GM12878 (cell line): ENCODE data around the gene CCDC71L. TPM values are rescaled to one million over a fixed set of nuclear protein-coding genes. Genes with fewer than 3 reads are reported as not detected.

ENCODE experiments used
- BCL3 ChIP-seq: IDR thresholded peaks from 2 replicates; pipeline ENCODE4 v1.6.1; 2011; ENCODE audit warnings: borderline replicate concordance, low read depth, mild to moderate bottlenecking, moderate library complexity, low read length; ENCODE audit not compliant: insufficient read depth, poor library complexity, severe bottlenecking
- CBX3 ChIP-seq: fragments of 200-600 bp; sonication (generic); IDR thresholded peaks from 2 replicates; pipeline ENCODE4 v1.6.1; 2016; ENCODE audit warnings: low read depth, borderline replicate concordance
- CREM ChIP-seq: IDR thresholded peaks from 2 replicates; pipeline ENCODE4 v1.6.1; 2014; ENCODE audit warnings: antibody characterized with exemption, low read depth
- E2F4 ChIP-seq: IDR thresholded peaks from 2 replicates; pipeline ENCODE4 v1.6.1; 2012; ENCODE audit warnings: low read depth, low read length, improper control_type of control experiment
- EED ChIP-seq: sonication (generic); IDR thresholded peaks from 2 replicates; pipeline ENCODE4 v1.6.1; 2016; ENCODE audit warnings: antibody characterized with exemption, low read depth
- ELK1 ChIP-seq: IDR thresholded peaks from 2 replicates; pipeline ENCODE4 v1.6.1; 2012; ENCODE audit warnings: low read depth, low read length, improper control_type of control experiment
- ESRRA ChIP-seq: IDR thresholded peaks from 2 replicates; pipeline ENCODE4 v1.6.1; 2012; ENCODE audit warnings: mild to moderate bottlenecking, low read length, improper control_type of control experiment
- HDGF ChIP-seq: fragments of 450-650 bp; IDR thresholded peaks from 2 replicates; pipeline ENCODE4 v1.6.1; 2016; ENCODE audit warnings: antibody characterized with exemption
- JUNB ChIP-seq: IDR thresholded peaks from 2 replicates; pipeline ENCODE4 v1.6.1; 2016; ENCODE audit warnings: antibody characterized with exemption, mild to moderate bottlenecking
- MEF2B ChIP-seq: fragments of 450-650 bp; IDR thresholded peaks from 2 replicates; pipeline ENCODE4 v1.6.1; 2018; ENCODE audit warnings: mild to moderate bottlenecking, moderate library complexity; ENCODE audit not compliant: partially characterized antibody, poor library complexity, severe bottlenecking
- PAX8 ChIP-seq: fragments of 450-650 bp; IDR thresholded peaks from 2 replicates; pipeline ENCODE4 v1.6.1; 2017; ENCODE audit warnings: mild to moderate bottlenecking, moderate library complexity
- RCOR1 ChIP-seq: conservative IDR thresholded peaks from 2 replicates; pipeline ENCODE4 v1.6.1; 2012; ENCODE audit warnings: low read depth, low read length, improper control_type of control experiment
- RELA ChIP-seq: fragments of 450-650 bp; IDR thresholded peaks from 2 replicates; pipeline ENCODE4 v1.8.0; 2014; ENCODE audit warnings: borderline replicate concordance; ENCODE audit not compliant: partially characterized antibody
- RELB ChIP-seq: fragments of 450-650 bp; IDR thresholded peaks from 2 replicates; pipeline ENCODE4 v1.6.1; 2017; ENCODE audit warnings: low read depth, mild to moderate bottlenecking, moderate library complexity
- SIX5 ChIP-seq: IDR thresholded peaks from 2 replicates; pipeline ENCODE4 v1.6.1; 2011; ENCODE audit warnings: mild to moderate bottlenecking, low read depth, low read length, moderate library complexity; ENCODE audit not compliant: severe bottlenecking
- SMAD5 ChIP-seq: IDR thresholded peaks from 2 replicates; pipeline ENCODE4 v1.6.1; 2016; ENCODE audit warnings: antibody characterized with exemption, low read depth
- SP1 ChIP-seq: IDR thresholded peaks from one replicate; pipeline ENCODE4 v1.6.1; 2011; ENCODE audit warnings: low read depth, low read length
- SPI1 ChIP-seq: IDR thresholded peaks from 2 replicates; pipeline ENCODE4 v1.6.1; 2011; ENCODE audit warnings: low read depth, mild to moderate bottlenecking, low read length, moderate library complexity, borderline replicate concordance; ENCODE audit not compliant: insufficient read depth
- STAT1 ChIP-seq: fragments of 450-650 bp; conservative IDR thresholded peaks from 2 replicates; pipeline ENCODE4 v1.6.1; 2014; ENCODE audit warnings: antibody characterized with exemption, mild to moderate bottlenecking
- ZBTB40 ChIP-seq: fragments of 450-650 bp; IDR thresholded peaks from 2 replicates; pipeline ENCODE4 v1.6.1; 2016; ENCODE audit warnings: mild to moderate bottlenecking, moderate library complexity, borderline replicate concordance
- ZNF207 ChIP-seq: fragments of 450-650 bp; IDR thresholded peaks from 2 replicates; pipeline ENCODE4 v1.6.1; 2014; ENCODE audit warnings: antibody characterized with exemption, mild to moderate bottlenecking, borderline replicate concordance
- polyA plus RNA-seq, 11 experiments: library from polyadenylated mRNA; depleted of rRNA in 4 of 11; unstranded in 6 of 11; stranded (reverse) in 5 of 11; fragments of >200 nt; fragmentation: Nextera tagmentation in 4 of 11; fragmentation: Illumina TruSeq in 1 of 11; extraction: Ambion mirVana in 4 of 11; extraction: Trizol in 1 of 11; gene quantifications; 1 replicate in 1 of 11; 2 replicates in 10 of 11; pipeline versions ENCODE4 v1.2.1 to v1.2.3, GENCODE V29; 2011 to 2016; ENCODE audit warnings: inconsistent platforms in 2 of 11, missing spikeins in 2 of 11, low read depth in 1 of 11
- total RNA-seq, 4 experiments: library from RNA; depleted of rRNA in 3 of 4; stranded (reverse); fragments of >200 nt in 3 of 4; fragmentation: Illumina TruSeq in 1 of 4; extraction: Trizol in 1 of 4; gene quantifications; 2 replicates each; pipeline versions ENCODE4 v1.2.1 to v1.2.3, GENCODE V29; 2013 to 2021

CCDC71L gene
- total and polyA plus RNA-seq, 10 of the 15 experiments (the other 5 are each of a cell fraction or from before 2014, with no cell fraction given): 1.1 to 20.7 (median 3.8) TPM

GRCh38 chr7:106660862-106661720, at the start of gene CCDC71L (continued):
- TF ChIP-seq RELB (no peak), RCOR1 (no peak), BCL3 (no peak), JUNB (no peak), ELK1 (peak; percentile 15; the same call in 1 of the 2 replicates), RELA (no peak), ZBTB40 (no peak), CREM (peak; percentile 21; the same call in 1 of the 2 replicates), SPI1 (no peak), CBX3 (no peak), ESRRA (no peak), ZNF207 (no peak), STAT1 (no peak), E2F4 (no peak), MEF2B (no peak), PAX8 (no peak), EED (no peak), SMAD5 (no peak; the same call in 1 of the 2 replicates), HDGF (no peak; the same call in 1 of the 2 replicates), SIX5 (no peak), SP1 (peak; percentile 13)
